ENCODE results near the gene S100A3. TPM values are rescaled to one million over a fixed set of nuclear protein-coding genes. Genes with fewer than 3 reads are reported as not detected.

Gene S100A3
- total and polyA plus RNA-seq, 4 donors, result not detected

DNA sequence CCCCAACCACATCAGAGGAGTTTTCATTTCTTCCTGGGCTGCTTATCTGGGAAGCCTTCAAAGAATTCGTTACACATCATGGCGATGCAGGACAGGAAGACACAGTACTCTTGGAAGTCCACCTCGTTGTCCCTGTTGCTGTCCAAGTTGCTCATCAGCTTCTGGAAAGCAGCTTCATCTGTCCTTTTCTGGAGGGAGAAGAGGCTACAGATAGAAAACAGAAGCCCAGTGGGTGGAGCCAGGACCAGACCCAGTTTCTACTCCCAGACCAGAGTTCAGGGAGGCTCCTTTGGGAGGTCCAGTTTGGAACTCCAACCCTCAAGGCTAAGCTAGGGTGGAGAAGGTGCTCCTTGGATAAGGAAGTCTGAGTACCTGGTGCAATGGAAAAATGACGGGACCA, 5.3 kb downstream of the S100A3 start (continued):
- TF ChIP-seq, protein P1, sequence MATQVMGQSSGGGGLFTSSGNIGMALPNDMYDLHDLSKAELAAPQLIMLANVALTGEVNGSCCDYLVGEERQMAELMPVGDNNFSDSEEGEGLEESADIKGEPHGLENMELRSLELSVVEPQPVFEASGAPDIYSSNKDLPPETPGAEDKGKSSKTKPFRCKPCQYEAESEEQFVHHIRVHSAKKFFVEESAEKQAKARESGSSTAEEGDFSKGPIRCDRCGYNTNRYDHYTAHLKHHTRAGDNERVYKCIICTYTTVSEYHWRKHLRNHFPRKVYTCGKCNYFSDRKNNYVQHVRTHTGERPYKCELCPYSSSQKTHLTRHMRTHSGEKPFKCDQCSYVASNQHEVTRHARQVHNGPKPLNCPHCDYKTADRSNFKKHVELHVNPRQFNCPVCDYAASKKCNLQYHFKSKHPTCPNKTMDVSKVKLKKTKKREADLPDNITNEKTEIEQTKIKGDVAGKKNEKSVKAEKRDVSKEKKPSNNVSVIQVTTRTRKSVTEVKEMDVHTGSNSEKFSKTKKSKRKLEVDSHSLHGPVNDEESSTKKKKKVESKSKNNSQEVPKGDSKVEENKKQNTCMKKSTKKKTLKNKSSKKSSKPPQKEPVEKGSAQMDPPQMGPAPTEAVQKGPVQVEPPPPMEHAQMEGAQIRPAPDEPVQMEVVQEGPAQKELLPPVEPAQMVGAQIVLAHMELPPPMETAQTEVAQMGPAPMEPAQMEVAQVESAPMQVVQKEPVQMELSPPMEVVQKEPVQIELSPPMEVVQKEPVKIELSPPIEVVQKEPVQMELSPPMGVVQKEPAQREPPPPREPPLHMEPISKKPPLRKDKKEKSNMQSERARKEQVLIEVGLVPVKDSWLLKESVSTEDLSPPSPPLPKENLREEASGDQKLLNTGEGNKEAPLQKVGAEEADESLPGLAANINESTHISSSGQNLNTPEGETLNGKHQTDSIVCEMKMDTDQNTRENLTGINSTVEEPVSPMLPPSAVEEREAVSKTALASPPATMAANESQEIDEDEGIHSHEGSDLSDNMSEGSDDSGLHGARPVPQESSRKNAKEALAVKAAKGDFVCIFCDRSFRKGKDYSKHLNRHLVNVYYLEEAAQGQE (IDR thresholded peaks at IDR 0.05), result no peak
- TF ChIP-seq NR2F2 (IDR thresholded peaks at IDR 0.05) (no peak), JUND (IDR thresholded peaks at IDR 0.05) (no peak), GABPA (IDR thresholded peaks at IDR 0.05 in 1 of 2, conservative IDR thresholded peaks at IDR 0.05 in 1 of 2) (no peak)
- TF ChIP-seq, protein P2, sequence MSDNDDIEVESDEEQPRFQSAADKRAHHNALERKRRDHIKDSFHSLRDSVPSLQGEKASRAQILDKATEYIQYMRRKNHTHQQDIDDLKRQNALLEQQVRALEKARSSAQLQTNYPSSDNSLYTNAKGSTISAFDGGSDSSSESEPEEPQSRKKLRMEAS (IDR thresholded peaks at IDR 0.05), result no peak

DNA sequence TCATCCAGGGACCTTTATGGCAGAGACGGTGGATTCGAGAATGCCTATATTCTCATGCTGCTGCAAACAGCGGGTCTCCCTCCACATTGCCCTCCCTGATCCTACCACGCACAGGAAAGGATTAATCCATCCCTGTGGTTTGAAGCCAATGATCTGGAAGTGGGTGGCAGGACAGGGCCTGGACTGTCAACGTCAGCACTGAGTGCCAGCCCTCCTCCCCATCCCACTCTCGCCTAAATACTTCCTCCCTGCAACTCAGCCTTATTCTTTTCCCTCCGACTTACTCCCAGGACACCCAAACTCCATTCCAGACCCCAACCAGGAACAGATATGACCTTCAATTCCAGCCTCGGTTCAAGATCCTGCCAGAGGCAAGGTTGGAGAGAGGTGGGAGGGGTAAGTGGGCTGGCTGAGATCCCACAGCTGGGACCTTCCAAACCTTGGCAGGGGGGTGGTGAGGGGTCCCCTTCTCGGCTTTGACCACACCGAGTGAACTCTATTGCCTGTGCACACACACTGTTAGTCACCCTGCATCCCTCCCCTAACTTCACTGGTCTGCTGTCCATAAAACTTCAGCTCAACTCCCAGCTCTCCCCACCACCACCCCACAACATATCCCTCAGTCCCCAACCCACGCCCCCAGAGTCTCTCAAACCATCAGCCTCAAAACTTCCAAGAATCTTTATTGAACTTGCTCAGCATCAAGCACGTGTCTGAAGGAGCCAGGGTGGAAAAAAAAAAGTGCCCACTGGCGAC, 5.9 kb downstream of the S100A3 start:
- Histone ChIP-seq H3K4me1 (ENCODE audit: control insufficient read depth in 4 of 4, insufficient read depth in 4 of 4, low read length in 3 of 4) (no peaks in the 10 kb centered on the region), H3K9me3 (ENCODE audit: control insufficient read depth in 4 of 4, low read length in 3 of 4) (no peaks in the 10 kb centered on the region), H3K27ac (ENCODE audit: low read depth in 1 of 2, low read length in 2 of 2) (no peak overlapping the region), H3K36me3 (ENCODE audit: control insufficient read depth in 4 of 4, insufficient read depth in 3 of 4, low read depth in 1 of 4, low read length in 3 of 4) (no peaks in the 10 kb centered on the region), H3K4me3 (ENCODE audit: low read depth in 1 of 3, low read length in 3 of 3) (no peak overlapping the region), H3K27me3 (ENCODE audit: control insufficient read depth in 4 of 4, insufficient read depth in 4 of 4, low read length in 3 of 4) (no peaks in the 10 kb centered on the region), H3K9ac (ENCODE audit: low read depth in 1 of 2, low read length in 2 of 2) (no peak overlapping the region)
- 80% methylated on average over 13 of the region's 13 CpGs for WGBS
- TF ChIP-seq SP1 (IDR thresholded peaks at IDR 0.05) (no peak), FOXA2 (IDR thresholded peaks at IDR 0.05) (no peak), GABPA (IDR thresholded peaks at IDR 0.05 in 1 of 2, conservative IDR thresholded peaks at IDR 0.05 in 1 of 2) (no peak), FOXA1 (IDR thresholded peaks at IDR 0.05) (no peak), HNF4A (conservative IDR thresholded peaks at IDR 0.05) (no peak), NR2F2 (IDR thresholded peaks at IDR 0.05) (no peak), JUND (IDR thresholded peaks at IDR 0.05) (no peak), RAD21 (IDR thresholded peaks at IDR 0.05) (no peak), HNF4G (IDR thresholded peaks at IDR 0.05) (no peak)
- TF ChIP-seq, protein P1 (IDR thresholded peaks at IDR 0.05), result no peak
- TF ChIP-seq, protein P3, sequence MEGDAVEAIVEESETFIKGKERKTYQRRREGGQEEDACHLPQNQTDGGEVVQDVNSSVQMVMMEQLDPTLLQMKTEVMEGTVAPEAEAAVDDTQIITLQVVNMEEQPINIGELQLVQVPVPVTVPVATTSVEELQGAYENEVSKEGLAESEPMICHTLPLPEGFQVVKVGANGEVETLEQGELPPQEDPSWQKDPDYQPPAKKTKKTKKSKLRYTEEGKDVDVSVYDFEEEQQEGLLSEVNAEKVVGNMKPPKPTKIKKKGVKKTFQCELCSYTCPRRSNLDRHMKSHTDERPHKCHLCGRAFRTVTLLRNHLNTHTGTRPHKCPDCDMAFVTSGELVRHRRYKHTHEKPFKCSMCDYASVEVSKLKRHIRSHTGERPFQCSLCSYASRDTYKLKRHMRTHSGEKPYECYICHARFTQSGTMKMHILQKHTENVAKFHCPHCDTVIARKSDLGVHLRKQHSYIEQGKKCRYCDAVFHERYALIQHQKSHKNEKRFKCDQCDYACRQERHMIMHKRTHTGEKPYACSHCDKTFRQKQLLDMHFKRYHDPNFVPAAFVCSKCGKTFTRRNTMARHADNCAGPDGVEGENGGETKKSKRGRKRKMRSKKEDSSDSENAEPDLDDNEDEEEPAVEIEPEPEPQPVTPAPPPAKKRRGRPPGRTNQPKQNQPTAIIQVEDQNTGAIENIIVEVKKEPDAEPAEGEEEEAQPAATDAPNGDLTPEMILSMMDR (IDR thresholded peaks at IDR 0.05; ENCODE audit: low read depth, low read length, missing input control), result no peak
- TF ChIP-seq, protein P2 (IDR thresholded peaks at IDR 0.05), result no peak
- TF ChIP-seq, protein P4, sequence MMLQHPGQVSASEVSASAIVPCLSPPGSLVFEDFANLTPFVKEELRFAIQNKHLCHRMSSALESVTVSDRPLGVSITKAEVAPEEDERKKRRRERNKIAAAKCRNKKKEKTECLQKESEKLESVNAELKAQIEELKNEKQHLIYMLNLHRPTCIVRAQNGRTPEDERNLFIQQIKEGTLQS (IDR thresholded peaks at IDR 0.05), result no peak
- DNase-seq (ENCODE audit: low spot score), result no peak
